Transverse colon (tissue), 4 donors: Measurements from ENCODE around the gene IRX4. TPM values are rescaled to one million over a fixed set of nuclear protein-coding genes. Genes with fewer than 3 reads are reported as not detected.

ENCODE experiments used
- DNase-seq: peaks from one replicate; pipeline ENCODE4 v3.0.0-alpha.2; 2019
- H3K27ac ChIP-seq, 4 donors: fragments of 200-600 bp; sonication (generic); 2 replicates each; pipeline ENCODE4 v1.5.1; 2016 to 2018; ENCODE audit warnings: inconsistent platforms in 4 of 4
- H3K27me3 ChIP-seq: fragments of 200-600 bp; sonication (generic); 2 replicates; pipeline ENCODE4 v1.5.1; 2017; ENCODE audit warnings: inconsistent platforms
- H3K36me3 ChIP-seq, 4 donors: fragments of 200-600 bp; sonication (generic); 2 replicates each; pipeline ENCODE4 v1.5.1; 2017 to 2019; ENCODE audit warnings: inconsistent platforms in 4 of 4
- H3K4me1 ChIP-seq, 4 donors: fragments of 200-600 bp; sonication (generic); 2 replicates each; pipeline ENCODE4 v1.5.1; 2017 to 2020; ENCODE audit warnings: inconsistent platforms in 4 of 4
- H3K4me3 ChIP-seq, 4 donors: fragments of 200-600 bp; sonication (generic); 1 replicate in 1 of 4; 2 replicates in 3 of 4; pipeline versions ENCODE4 v1.5.1 to v1.6.1; 2017 to 2019; ENCODE audit warnings: inconsistent platforms in 4 of 4
- H3K9me3 ChIP-seq, 2 donors: fragments of 200-600 bp; sonication (generic); 2 replicates each; pipeline ENCODE4 v1.5.1; 2017 to 2019; ENCODE audit warnings: inconsistent platforms in 2 of 2
- CTCF ChIP-seq, 5 experiments: fragments of 200-600 bp in 3 of 5; fragments of 450-650 bp in 2 of 5; sonication (generic) in 3 of 5; IDR thresholded peaks; 1 replicate in 2 of 5; 2 replicates in 3 of 5; pipeline ENCODE4 v1.5.1; 2016 to 2017; ENCODE audit warnings: antibody characterized with exemption in 5 of 5, inconsistent platforms in 3 of 5, mild to moderate bottlenecking in 2 of 5, moderate library complexity in 1 of 5
- EP300 ChIP-seq: sonication (generic); formaldehyde crosslinking; IDR thresholded peaks from one replicate; pipeline ENCODE4 v1.6.1; 2017; ENCODE audit warnings: antibody characterized with exemption, low read depth
- POLR2A ChIP-seq: fragments of 450-650 bp; IDR thresholded peaks from one replicate; pipeline ENCODE4 v1.6.1; 2016; ENCODE audit warnings: antibody characterized with exemption, mild to moderate bottlenecking, moderate library complexity
- POLR2AphosphoS5 ChIP-seq, 3 donors: sonication (generic); formaldehyde crosslinking; IDR thresholded peaks; one replicate each; pipeline ENCODE4 v1.6.1; 2016; ENCODE audit warnings: antibody characterized with exemption in 3 of 3
- WGBS, 2 donors: methylation state at CpG; one replicate each; pipeline ENCODE4 v1.1.5; 2018; ENCODE audit warnings: low coverage in 1 of 2; 5-methylcytosine and 5-hydroxymethylcytosine counted together
- in situ Hi-C, 4 donors: fragments of 200-750 bp; cut with MboI; loops; one replicate each; pipeline versions ENCODE4 v1.15.0 to v1.15.1; 2017; ENCODE audit warnings: low sequenced_read_pairs in 3 of 4, low pct_ligation_motif_present in 1 of 4, low pct_unique_long_range_greater_than_20kb in 1 of 4
- intact Hi-C: fragments of 100-400 bp; cut with DNase I; formaldehyde crosslinking; loops from one replicate; pipeline ENCODE4 v1.15.1; 2023; ENCODE audit warnings: low total_unique reads
- total RNA-seq, 4 donors: library from RNA; depleted of rRNA; stranded (reverse); fragments of >200 nt; gene quantifications; one replicate each; pipeline ENCODE4 v1.1.0, GENCODE V29; 2016

The IRX4 gene
- total RNA-seq, 4 donors from 2014 or later = not detected

GRCh38 chr5:1929108-1929991 is 46.6 kb upstream of the IRX4 start:
- in situ Hi-C loops = no loop called here
- WGBS, 2 donors = 90 to 92% methylated on average over 4 to 9 of the region's 9 CpGs
- Histone ChIP-seq H3K27me3 (peaks cover 58% of the 10 kb centered on the region), H3K9me3 (no peaks in the 10 kb centered on the region), H3K4me3 (no peak overlapping the region), H3K36me3 (no peaks in the 10 kb centered on the region), H3K4me1 (peaks cover 0 to 12% (median 2%) of the 10 kb centered on the region in 4 donors), H3K27ac (no peak overlapping the region)
- no peak for DNase-seq
- intact Hi-C loops = no loop called here
- TF ChIP-seq CTCF (IDR thresholded peaks at IDR 0.05) (no peak), EP300 (no peak), POLR2AphosphoS5 (IDR thresholded peaks at IDR 0.05) (no peak), POLR2A (no peak)

GRCh38 chr5:1926471-1927341 is 44.0 kb upstream of the IRX4 start:
- Histone ChIP-seq H3K9me3 (no peaks in the 10 kb centered on the region), H3K36me3 (no peaks in the 10 kb centered on the region), H3K4me3 (no peak overlapping the region), H3K27ac (no peak overlapping the region), H3K4me1 (peaks cover 0 to 11% (median 2%) of the 10 kb centered on the region in 4 donors), H3K27me3 (peaks cover 44% of the 10 kb centered on the region)
- no peak for DNase-seq
- 69 to 84% methylated on average over 10 to 19 of the region's 30 CpGs for WGBS, 2 donors
- no peak for TF ChIP-seq POLR2AphosphoS5 (IDR thresholded peaks at IDR 0.05)
- TF ChIP-seq CTCF (IDR thresholded peaks at IDR 0.05) = no peak
- TF ChIP-seq EP300 = no peak
- TF ChIP-seq POLR2A = no peak
- in situ Hi-C loops (no loop called here), intact Hi-C loops (no loop called here)

- in situ Hi-C loops = no loop called here
- no peak overlapping the region for H3K4me3 ChIP-seq
Observed at GRCh38 chr5:1926071-1926440, 43.3 kb upstream of the IRX4 start.

More at GRCh38 chr5:1926071-1926440, 43.3 kb upstream of the IRX4 start:
- H3K36me3 ChIP-seq = no peaks in the 10 kb centered on the region
- intact Hi-C loops = no loop called here
- H3K9me3 ChIP-seq = no peaks in the 10 kb centered on the region
- TF ChIP-seq POLR2A (no peak), POLR2AphosphoS5 (IDR thresholded peaks at IDR 0.05) (no peak), CTCF (IDR thresholded peaks at IDR 0.05) (no peak), EP300 (no peak)
- H3K4me1 ChIP-seq = peaks cover 0 to 8% (median 2%) of the 10 kb centered on the region in 4 donors
- peaks cover 38% of the 10 kb centered on the region for H3K27me3 ChIP-seq
- 86 to 88% methylated on average over 1 of the region's 5 CpGs for WGBS, 2 donors
- H3K27ac ChIP-seq = no peak overlapping the region
- no peak for DNase-seq
